Dermis microvascular lymphatic vessel endothelial cell (primary cell): Measurements from ENCODE around the gene TOM1. TPM values are rescaled to one million over a fixed set of nuclear protein-coding genes. Genes with fewer than 3 reads are reported as not detected.

Source experiments
- DNase-seq, 2 donors: peaks; one replicate each; pipeline versions ENCODE4 v3.0.0 to v3.0.0-alpha.2; 2010; ENCODE audit warnings: low read depth in 2 of 2
- total RNA-seq: library from RNA; depleted of rRNA; stranded (reverse); fragments of >200 nt; gene quantifications from 2 replicates; pipeline ENCODE4 v1.2.1, GENCODE V29; 2014

Gene TOM1
- total RNA-seq, 1 donor from 2014 or later: 16.6 TPM

DNA sequence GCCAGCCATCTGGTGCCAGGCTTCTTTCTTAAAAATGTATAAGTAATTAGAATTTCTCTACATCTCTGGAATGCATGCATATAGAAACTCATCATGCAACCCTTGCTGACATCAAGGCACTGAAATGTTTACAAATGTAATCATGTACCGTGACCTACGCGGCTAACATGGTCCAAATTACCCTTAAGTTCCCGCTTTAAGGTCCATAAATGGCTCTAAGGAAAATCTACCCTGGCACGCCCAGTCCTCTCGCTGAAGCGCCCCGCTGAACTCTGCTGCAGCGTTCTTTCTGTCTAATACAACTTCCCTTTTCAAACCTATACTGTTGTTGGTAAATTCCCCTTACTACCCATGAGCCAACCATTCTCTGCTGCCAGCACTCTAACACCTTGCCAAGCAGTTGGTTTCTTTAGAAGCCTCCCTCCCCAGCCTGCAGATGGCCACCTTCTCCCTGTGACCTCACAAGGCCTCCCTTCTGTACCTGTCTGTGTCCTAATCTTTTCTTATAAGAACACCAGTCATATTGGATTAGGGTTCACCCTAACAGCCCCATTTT is 67.7 kb downstream of the TOM1 start:
- DNase-seq: no peak

DNA sequence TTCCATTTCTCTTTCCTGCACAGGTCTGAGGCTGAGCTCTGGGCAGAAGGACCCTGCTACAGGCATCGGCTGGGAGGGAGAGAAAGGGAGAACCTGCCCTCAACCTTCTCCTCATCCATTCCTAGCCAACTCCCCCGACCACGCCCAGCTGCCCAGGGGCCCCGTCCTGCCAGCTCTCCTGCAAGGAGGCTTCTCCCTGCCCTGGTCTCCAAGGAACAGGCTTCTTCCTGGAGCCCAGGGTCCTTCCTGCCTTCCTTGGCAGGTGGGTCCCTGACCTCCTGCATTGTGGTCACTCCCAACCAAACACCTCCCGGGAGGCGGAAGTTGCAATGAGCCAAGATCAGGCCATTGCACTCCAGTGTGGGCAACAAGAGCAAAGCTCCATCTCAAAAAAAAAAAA is 68.7 kb downstream of the TOM1 start:
- DNase-seq: no peak

DNA sequence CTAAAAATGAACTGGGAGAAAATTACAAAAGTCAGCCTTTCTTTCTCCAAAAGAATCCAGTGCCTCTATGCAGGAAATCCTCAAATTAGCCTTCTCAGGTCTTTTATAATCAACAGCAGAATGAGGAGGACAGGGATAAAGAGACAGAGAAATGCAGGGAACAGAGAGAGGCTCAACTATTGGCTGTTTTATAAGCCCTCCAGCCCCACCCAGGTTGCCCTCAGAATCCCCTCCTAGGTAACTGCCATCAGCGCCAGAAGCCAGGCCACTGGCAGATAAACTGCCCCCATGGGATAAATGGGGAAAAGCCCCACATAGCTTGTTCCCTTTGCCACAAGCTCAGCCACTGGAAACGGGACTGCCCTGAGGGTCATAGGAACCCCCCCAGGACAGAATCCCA is 70.3 kb downstream of the TOM1 start:
- DNase-seq: no peak

DNA sequence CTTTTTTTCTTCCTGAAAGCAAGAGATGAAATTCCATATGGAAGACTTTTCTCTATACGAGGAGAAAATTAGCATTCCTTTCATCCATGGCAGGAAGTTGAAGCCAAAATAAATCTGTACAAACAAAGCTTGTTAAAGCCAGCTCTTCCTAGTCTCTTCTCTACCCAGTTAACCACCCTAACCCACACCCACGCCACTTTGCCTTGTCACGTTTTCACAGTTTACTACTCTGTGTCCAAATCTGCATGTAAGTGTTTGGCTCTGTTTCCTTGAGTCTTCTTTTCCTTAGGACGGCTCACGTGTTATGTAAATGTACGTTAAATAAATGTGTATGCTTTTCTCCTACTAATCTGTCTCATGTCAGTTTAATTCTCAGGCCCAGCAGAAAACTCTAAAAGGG is 74.1 kb downstream of the TOM1 start:
- no peak for DNase-seq

DNA sequence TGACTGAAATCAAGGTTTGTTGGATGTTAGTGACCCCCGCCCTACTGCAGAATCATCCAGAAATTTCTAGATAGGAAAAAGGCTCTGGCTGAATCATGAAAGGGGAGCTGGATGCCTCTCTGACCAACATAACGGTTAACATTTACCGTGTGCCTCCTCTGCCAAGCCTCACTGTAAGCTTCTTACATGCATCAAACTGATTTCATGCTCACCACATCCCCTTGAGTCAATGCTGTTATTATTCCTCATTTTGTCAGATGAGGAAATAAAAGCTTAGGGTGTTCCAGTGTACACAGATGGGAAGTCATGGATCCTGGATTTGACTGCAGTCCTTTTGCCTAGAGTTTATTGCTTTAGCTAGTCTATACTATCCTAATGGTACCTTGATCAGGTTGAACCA is 75.3 kb downstream of the TOM1 start:
- DNase-seq: no peak

DNA sequence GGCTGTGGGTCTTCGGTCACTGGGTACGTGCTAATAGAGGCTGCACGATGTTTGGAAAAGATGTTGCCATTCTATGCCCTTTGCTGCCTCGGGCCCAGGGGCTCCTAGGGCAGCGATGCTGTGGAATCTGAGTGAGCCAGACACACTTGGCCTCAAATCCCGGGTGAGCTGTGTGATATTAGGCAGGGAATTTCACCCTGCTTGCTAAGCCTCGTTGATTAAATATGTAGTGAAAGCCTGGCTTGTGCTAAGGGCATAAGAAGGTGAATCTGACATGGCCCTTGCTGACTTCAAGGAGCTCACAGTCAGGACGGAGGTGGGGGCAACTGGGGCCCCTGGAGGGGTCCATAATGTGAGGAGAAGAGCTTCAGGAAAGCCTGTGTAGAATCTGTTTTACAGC is 75.8 kb downstream of the TOM1 start:
- no peak for DNase-seq

DNA sequence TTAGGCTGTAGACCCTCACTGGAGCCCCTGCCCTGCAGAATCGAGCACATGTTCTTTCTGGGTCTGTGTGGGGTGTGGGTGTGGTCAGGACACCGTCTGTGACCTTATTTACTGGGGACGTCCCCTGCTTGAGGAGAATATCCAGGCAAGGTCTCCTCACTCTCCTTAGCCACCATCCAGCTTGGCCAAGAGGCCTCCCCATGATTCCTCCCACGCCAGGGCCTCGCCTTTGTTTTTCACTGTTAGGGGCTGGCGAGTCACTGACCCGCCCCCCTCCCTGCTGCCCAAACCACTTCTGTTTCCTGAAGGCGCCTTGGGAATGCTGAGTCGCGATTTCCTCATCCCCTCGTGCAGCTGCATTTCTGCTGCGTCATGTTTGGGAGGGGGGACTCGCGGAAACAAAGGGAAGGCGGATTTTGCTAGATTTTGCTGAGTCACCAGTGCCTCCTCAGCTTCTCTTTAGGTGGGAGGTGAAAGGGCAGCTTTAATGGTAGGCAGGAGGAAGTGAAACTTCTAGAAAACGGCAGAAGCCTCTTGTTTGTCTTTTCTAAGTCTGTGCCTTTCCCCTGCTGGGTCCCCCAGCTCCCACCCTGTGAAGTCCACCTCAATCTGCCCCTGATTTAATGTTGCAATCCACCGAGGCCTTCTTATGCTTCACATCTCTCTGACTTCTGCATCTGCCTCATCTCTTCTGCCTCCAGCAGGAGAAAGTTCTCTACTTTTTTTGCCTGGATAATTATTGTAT is 77.2 kb downstream of the TOM1 start:
- peak; percentile 87 to 99 for DNase-seq

DNA sequence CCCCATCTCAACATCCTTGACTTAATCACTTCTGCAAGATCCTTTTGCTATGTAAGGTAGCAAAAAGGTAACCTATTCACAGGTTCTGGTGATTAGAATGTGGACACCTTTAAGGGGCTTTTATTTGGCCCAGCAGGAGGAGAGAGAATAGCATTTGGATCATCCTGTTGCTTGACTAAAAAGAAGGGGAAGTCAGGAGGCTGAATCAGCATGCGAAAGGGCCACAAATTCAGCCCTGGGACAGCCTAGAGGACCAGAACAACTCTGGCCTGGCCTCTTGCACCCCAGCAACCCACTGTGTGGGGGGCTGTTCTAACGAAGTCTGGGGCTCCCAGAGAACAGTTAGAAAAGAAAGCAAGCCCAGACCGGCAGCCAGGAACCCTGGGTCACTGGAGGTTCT is 78.0 kb downstream of the TOM1 start:
- no peak for DNase-seq

DNA sequence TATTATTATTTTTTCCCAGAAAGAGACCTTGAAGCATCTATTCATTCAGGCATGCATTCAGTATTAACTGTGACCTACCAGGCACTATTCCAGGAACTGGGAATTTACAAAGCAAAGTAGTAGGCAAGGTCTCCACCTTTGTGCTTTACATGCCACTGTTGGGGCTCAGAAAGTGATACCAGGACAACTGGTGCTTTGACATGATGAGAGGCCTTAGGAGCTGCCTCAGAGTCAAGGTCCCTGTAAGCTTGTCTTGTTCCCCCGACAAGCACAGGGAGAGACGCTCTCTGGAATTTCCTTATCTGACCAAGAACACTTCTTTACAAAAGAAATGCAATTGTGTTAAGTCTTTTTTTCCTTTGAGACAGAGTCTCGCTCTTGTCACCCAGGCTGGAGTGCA is 78.9 kb downstream of the TOM1 start:
- DNase-seq: no peak

DNA sequence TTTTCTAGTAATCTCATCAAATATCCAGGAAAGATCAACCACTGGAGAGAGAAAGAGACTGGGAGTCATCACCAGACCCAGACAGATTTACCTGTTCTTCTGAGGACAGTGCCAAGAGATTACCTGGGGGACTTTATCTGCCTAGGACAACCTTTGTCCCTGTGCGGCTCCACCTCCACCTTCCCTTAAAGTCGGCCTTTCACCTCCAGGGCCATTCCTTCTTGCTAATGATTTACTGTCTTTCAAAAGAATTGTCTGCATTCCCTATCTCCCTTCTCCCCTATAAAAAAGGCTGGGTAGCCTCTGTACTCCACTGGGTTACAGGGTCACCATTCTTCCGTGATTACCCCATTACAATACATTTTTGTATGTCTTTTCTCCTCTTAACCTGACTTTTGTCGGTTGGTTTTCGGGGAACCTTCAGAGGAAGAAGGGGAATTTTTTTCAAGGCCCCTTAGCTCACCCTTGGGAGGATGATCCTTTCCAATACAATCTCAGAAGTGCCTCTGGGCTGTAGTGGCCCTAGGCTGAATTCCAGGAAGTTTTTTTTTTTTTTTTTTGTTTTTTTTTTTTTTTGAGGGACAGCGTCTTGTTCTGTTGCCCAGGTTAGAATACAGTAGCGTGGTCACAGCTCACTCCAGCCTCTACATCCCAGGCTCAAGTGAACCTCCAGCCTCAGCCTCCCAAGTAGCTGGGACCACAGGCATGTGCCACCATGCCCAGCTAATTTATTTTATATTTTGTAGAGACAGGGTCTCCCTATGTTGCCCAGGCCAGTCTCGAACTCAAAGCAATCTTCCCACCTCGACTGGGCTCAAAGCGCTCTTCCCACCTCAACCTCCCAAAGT is 79.7 kb downstream of the TOM1 start:
- DNase-seq: no peak

DNA sequence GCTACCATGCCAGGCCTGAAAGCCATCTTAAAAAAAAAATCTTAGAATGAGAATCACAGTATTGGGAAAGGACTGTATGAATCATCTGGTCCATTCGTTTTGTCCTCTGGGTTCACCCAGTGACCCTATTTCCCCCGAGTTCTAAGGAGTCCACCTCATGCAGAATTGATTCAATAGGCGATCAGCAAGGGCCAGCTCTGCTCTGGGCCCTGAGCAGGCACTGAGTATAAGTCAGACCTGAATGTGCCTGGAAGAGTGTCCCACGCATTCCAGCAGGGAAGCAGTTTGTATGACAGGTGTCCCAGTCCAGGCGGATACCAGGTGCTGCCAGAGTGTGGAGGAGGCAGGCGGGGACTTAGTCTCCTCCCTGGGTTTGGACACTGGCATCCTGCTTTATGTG is 80.3 kb downstream of the TOM1 start:
- no peak for DNase-seq

DNA sequence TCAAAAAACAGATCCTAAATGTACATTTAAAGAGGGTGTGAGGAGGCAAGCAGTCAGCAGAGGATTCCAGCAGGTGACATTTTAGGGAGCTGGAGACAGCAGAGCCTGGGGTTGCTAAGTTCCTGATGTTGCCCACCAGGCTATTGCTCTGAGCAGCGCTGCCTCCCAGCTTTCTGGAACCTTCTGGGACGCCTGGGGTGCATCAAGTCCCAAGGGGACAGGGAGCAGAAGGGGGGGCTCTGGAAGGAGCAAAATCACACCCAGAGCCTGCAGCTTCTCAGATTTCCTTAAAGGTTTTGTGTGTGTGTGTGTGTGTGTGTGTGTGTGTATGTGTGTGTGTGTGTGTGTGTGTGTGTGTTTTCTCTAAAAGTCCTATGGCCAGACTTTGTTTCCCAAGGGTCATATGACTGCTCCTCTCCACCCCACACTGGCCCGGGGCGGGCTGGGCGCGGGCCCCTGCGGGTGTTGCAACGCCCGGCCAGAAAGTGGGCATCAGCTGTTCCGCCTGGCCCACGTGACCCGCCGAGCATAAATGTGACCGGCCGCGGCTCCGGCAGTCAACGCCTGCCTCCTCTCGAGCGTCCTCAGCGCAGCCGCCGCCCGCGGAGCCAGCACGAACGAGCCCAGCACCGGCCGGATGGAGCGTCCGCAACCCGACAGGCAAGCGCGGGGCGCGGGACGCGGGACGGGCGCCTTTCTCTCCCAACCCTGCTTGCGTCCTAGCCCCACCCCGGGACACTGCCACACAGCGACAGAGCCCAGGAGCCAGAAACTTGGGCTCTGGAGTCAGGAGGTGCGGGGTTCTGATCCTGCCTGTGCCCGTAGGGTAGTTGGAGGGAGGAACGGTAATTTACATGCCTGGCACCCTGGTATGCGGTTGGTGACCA is 81.1 kb downstream of the TOM1 start, which contains the start of gene HMOX1:
Gene HMOX1 (plus strand): TSS at position 560 of the 887 bp plus-strand sequence. CDS start 78 bp downstream, at position 638.
- peak; percentile 66 to 90 for DNase-seq

DNA sequence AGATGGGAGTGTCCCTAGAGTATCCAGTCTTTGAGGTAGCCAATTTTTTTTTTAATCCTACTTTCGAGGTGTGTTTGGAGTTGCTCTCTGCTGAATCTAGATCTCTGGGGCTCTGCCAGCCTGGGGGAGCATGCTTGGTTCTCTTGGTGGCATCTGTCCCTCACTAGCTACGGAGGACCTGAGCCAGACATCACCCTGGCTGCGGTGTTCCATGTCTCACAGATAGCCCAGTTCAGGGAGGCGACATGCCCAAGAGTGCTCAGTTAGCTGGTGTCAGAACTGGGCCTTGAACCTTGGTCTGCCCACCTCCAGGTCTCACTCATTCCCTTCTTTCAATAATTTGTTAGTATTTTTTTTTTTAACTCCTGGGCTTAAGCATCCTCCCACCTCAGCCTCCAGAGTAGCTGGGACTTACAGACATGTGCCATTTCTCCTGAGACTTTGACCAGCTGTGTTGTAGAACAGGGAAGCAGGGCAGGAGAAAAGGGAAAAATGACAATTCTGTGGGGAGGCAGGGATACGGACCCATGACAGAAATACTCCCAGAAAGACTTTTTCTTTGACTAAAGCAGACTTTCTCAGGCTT is 81.8 kb downstream of the TOM1 start:
- DNase-seq: no peak

DNA sequence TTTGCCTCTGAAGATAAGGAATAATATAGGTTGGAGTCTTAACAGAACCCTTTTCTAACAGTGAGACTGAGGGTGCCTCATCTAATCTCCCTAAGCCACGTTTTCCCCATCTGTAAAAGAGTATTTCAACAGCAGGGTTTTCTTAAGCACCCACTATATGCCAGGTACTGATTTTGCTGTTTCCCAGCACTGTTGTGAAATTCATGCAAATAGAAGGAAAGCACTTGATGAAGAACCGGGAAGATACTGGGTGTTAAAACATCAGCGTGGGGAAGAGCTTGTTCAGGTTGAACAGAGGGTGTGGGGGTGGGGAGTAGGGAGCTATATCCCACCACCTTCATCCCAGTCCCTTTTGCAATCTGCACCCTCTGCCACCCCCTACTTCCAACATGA is 84.0 kb downstream of the TOM1 start:
- no peak for DNase-seq

DNA sequence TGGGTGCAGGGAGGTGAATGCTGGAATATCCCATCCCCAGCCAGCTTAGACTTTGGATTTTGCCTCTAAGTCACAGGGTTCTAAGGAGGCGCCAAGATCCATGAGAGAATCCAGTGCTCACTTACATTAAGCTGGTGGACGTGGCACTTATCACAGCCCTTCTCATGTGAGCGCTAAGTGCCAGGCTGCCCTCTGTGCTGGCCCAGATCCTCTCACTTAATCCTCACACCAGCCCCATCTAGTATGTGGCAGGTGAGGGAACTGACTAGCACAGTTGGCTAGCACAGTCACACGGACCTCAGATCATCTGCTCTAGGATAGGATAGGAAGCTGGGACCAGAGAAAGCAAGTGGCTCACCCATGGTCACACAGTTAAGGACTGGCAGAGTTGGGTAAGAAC is 84.8 kb downstream of the TOM1 start:
- no peak for DNase-seq

DNA sequence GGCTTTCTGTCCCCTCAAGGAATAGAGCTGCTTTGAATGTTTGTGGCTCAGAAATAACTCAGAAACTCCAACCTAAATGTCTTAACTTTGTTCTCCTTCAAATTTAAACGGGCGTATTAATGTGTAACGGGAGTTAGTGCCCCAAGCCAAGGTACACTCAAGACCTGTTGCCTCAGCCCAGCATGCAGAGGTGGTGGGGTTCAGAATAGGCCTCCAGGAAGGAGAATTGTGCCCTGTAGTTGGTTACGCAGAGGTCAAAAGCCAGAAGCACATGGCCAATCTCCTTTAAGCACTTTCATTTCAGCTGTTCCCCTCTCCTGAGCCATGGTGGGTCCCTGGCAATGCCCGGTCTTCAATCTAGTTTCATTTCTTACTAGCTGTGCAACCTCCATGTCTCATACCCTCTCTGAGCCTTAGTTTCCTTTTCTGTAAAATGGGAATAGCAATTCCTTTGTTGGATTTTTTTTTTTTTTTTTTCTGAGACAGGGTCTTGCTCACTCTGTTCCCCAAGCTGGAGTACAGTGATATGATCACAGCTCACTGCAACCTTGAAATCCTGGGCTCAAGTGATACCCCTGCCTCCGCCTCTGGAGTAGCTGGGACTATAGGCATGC is 85.4 kb downstream of the TOM1 start:
- DNase-seq: no peak

DNA sequence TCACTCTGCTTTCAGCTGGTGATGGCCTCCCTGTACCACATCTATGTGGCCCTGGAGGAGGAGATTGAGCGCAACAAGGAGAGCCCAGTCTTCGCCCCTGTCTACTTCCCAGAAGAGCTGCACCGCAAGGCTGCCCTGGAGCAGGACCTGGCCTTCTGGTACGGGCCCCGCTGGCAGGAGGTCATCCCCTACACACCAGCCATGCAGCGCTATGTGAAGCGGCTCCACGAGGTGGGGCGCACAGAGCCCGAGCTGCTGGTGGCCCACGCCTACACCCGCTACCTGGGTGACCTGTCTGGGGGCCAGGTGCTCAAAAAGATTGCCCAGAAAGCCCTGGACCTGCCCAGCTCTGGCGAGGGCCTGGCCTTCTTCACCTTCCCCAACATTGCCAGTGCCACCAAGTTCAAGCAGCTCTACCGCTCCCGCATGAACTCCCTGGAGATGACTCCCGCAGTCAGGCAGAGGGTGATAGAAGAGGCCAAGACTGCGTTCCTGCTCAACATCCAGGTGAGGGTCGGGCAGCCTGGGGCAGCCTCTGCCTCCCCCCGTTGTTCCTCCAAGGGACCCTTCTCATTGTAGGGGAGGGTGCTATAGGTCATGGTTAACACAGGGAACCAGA is 87.1 kb downstream of the TOM1 start:
- DNase-seq: no peak

DNA sequence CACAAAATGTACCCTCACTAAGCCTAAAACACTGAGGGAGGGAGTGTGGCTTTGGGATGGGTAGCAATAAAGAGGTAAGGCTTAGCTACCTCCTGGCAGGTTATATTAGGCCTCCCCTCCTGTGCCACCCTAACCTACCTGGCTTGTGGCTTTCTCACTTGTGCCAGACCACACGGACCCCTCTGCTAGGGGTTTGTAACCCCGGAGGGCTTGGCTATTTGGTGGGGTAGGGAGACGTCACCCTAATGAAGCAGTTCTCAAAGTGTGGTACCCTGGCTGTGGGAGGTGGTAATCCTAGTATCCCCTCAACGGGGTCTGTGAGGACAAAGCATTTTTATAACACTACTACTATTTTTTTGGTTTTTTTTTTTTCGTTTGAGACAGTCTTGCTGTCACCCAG is 91.2 kb downstream of the TOM1 start:
- no peak for DNase-seq

DNA sequence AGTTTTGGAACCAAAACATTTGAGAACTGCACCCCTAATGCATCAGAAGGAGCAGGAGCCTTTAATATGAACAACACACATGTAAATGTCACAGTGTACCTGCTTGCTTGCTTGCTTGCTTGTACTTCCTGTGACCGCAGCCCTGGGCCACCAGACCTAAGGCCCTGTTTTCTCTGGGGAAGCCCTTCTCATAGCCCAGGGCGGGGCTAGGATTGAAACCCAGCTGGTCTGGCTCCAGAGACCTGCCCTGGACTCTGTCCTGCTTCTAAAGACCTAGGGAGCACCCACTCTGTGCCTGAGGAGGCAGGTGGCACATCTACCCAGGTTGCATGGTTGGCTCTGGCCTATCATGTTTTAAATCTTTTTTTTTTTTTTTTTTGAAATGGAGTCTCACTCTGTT is 92.7 kb downstream of the TOM1 start:
- DNase-seq: no peak
